Right ventricle myocardium inferior (tissue), 1 donor: ENCODE data around the gene GAB2. TPM values are rescaled to one million over a fixed set of nuclear protein-coding genes. Genes with fewer than 3 reads are reported as not detected.
"Not testable (repeated sequence)": the region's sequence is repeated elsewhere in the genome, so short reads cannot be mapped to it uniquely, and the experiment has no call there.

Source experiments
- ATAC-seq: fragments of 200-7000 bp; cut with Tn5 transposase; one replicate; pipeline ENCODE4 v1.9.1; 2020; ENCODE audit warnings: mild to moderate bottlenecking, moderate library complexity
- DNase-seq: peaks from one replicate; pipeline ENCODE4 v3.0.0; 2021; ENCODE audit errors: missing footprints
- intact Hi-C: fragments of 100-400 bp; cut with DNase I; formaldehyde crosslinking; loops from one replicate; pipeline ENCODE4 v1.11.0; 2022
- total RNA-seq: library from RNA; stranded (reverse); fragmentation: NEBNext Ultra II Directional; extraction: Animal tissue kit (Norgen Biotek cat#: 25700); gene quantifications from one replicate; pipeline ENCODE4 v1.2.1, GENCODE V29; 2021
- donor health status: DM: no; HTN: yes; CAD: no; lungs with severe emphysema.

GAB2 gene
- total RNA-seq, 1 donor from 2014 or later: 15.6 TPM

- DNase-seq: peak; percentile 49
- no peak for ATAC-seq
- intact Hi-C loops: no loop called here
Observed at GRCh38 chr11:78192911-78193351, 224.7 kb downstream of the GAB2 start.

GRCh38 chr11:78192223-78192719 lies 225.3 kb downstream of the GAB2 start:
- DNase-seq: peak; percentile 41
- ATAC-seq: no peak
- intact Hi-C loops: no loop called here

- no peak for ATAC-seq
- intact Hi-C loops: no loop called here
- DNase-seq: no peak
Observed at GRCh38 chr11:78190871-78191538, 226.6 kb downstream of the GAB2 start.

DNA sequence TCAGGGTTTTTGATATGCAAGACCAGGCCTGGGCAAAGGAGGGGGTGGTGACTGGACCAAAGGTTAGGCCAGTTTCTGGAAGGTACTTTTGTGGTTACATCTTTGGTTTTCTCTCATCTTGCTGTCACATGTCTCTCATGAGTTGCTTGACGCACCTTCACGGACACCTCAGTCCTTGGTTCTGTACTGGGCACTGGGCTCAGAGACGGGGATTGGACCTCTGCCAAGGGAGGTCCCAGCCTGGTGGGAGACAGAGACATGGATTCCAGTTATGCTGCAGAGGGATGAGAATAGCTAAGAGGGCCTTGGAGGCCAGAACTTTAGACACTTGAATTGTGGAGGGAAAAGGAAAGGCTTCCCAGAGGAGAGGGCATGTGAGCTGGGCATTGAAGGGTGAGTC lies 227.2 kb downstream of the GAB2 start:
- intact Hi-C loops: no loop called here
- no peak for DNase-seq
- no peak for ATAC-seq

- DNase-seq (peak; percentile 44), ATAC-seq (no peak)
- intact Hi-C loops: loop anchor here (5.0 kb wide), 1 partner anchor 108 kb away; no protein-coding TSS in a partner anchor
Observed at GRCh38 chr11:78189851-78190250, 227.8 kb downstream of the GAB2 start.

DNA sequence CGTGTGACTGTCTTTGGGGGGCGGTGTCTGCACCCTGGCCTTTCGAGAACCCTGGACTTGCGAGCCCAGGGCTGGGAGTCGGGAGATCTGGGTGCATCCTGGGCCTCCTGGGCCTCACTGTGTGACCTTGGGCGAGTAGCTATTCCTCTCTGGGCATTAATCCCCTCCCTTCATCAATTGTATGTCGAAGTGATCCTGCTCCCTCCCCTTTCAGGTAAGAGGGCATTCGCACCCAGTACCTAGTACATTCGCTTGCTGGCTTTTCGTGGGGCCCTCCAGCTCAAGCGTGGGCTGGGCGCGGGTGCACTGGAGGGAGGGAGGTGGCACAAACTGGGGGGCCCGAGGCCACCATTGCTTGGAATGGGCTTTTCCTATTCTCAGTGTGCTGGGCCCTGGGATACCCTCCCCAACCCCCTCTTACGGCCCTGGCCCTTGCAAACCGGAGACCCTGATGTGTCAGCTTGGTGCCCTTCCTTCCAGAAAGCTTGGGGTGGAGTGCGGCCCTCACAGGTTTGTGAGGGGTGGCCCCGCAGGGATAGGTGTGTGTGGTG lies 228.4 kb downstream of the GAB2 start:
- ATAC-seq (no peak), DNase-seq (peak; percentile 43)
- intact Hi-C loops: loop anchor here (5.0 kb wide), 1 partner anchor 107 kb away; no protein-coding TSS in a partner anchor

GRCh38 chr11:78188286-78189173 lies 229.1 kb downstream of the GAB2 start, which contains the start of the genes KCTD21 and USP35:
TSS of gene KCTD21 (minus strand) at chr11:78188626. CDS start at chr11:78174554, 14,072 bp downstream.
TSS of gene USP35 (plus strand) at chr11:78188919. CDS start at chr11:78196246, 7,327 bp downstream.
- intact Hi-C loops: loop anchor here (1.0 to 5.0 kb wide), 2 partner anchors 49 to 106 kb away; partner anchors contain the start of gene ALG8
- DNase-seq (peak; percentile 99), ATAC-seq (peak; percentile 98)

- ATAC-seq: no peak
- intact Hi-C loops: loop anchor here (1.0 to 5.0 kb wide), 3 partner anchors 19 to 105 kb away; partner anchors contain the start of gene ALG8
- DNase-seq: peak; percentile 89
Observed at GRCh38 chr11:78187366-78188285, 230.0 kb downstream of the GAB2 start.

DNA sequence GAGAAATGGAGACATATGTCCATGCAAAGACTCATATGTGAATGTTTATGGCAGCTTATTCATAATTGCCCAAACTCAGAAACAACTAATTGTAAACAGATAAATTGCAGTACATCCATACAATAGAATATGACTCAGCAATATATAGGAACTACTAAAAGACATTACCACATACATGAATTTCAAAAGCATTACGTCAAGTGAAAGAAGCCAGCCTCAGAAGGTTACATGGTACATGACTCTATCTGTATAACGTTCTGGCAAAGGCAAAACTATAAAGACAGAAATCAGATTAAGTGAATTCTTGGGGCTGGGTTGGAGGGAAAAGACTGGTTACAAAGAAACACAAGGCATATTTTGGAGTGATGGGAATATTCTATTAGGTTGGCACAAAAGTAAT lies 236.4 kb downstream of the GAB2 start:
- DNase-seq (no peak), ATAC-seq (no peak)
- intact Hi-C loops: no loop called here

- intact Hi-C loops: no loop called here
- DNase-seq (no peak), ATAC-seq (no peak)
Observed at GRCh38 chr11:78180751-78181150, 236.9 kb downstream of the GAB2 start.

GRCh38 chr11:78179459-78180071 lies 238.1 kb downstream of the GAB2 start:
- intact Hi-C loops: no loop called here
- no peak for DNase-seq
- ATAC-seq: no peak

DNA sequence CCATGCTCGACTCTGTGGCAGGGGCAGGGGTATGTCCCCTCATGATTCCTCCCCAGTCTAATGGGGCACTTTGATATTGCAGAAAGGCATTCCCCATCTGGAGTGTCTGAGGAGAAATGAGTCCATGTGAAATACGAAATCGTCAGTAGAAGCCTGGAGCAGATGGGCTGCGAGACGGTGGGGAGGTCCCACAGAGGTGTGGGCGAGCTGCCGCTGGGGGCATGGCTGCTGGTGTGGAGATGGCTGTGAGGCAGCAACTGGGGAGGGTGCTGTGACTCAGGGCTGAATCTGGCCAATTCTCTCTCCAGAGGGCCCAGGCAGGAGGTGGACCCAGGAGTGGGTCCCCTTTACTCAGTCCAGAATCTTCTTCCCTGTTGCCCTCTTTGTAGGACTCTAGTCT lies 240.4 kb downstream of the GAB2 start:
- DNase-seq (no peak), ATAC-seq (no peak)
- intact Hi-C loops: no loop called here

DNA sequence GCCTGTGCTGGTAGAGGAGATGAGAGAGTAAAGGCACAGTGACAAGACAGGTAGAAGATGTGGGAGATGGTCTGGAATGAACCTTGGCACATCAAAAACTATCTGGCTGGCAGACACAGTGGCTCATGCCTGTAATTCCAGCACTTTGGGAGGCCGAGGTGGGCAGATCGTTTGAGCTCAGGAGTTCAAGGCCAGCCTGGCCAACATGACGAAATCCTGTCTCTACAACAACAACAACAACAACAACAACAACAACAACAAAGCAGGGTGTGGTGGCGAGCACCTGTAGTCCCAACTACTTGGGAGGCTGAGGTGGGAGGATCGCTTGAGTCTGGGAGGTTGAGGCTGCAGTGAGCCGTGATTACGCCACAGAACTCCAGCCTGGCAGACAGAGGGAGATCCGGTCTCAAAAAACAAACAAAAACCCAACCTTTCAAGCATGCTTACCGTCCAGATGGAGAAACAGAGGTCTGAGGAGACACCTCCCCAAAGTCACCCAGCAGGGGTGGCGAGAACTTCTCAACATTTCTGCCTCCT lies 240.9 kb downstream of the GAB2 start:
- ATAC-seq (no peak), DNase-seq (no peak)
- intact Hi-C loops: no loop called here

- DNase-seq, ATAC-seq, intact Hi-C loops: not testable (repeated sequence)
Observed at GRCh38 chr11:78175862-78176261, 241.8 kb downstream of the GAB2 start.

DNA sequence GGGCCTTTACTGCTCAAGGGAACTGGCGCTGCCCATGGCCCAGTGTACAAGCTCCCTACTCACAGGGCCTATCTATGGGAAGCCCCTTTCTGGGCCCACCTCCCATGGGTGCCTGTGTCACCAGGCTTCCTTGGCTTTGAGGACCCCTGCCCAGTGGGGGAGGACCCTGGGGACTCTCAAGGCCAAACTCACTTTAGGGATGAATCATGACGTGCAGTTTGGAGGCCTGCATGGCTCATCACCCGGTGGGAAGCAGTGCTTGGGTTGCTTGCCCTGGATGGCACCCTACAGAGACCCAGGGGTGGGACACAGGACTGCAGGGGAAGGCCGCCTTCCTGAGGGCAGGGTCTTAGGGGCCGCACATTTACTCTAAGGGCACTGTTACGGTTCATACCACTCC lies 245.7 kb downstream of the GAB2 start:
- intact Hi-C loops: no loop called here
- no peak for DNase-seq
- no peak for ATAC-seq

- DNase-seq (no peak), ATAC-seq (no peak)
- intact Hi-C loops: no loop called here
Observed at GRCh38 chr11:78170874-78171549, 246.6 kb downstream of the GAB2 start.

- ATAC-seq (no peak), DNase-seq (no peak)
- intact Hi-C loops: no loop called here
Observed at GRCh38 chr11:78170413-78170812, 247.2 kb downstream of the GAB2 start.
